ENCODE results near the gene DEXI.

DEXI gene

DNA sequence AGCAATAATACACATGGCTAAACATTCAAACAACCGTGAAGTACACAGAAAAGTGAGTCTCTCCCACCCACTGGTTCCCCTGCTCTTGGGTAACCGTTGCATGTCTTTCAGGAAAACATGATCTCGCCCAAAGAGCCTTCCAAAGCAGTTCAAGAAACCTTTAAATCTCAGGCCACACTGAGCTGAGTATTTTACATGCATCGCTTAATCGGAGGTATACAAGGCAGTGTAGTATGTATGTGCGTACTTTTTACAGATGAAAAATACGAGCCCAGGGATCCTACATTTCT lies 741 bp upstream of the DEXI start:
- no peak for TF ChIP-seq BACH2 (CRISPR knock-in tag; IDR thresholded peaks at IDR 0.05; ENCODE audit: borderline replicate concordance)
- no peak for TF ChIP-seq SNAI2 (CRISPR knock-in tag; IDR thresholded peaks at IDR 0.05)
- TF ChIP-seq ZNF8 (CRISPR knock-in tag; IDR thresholded peaks at IDR 0.05) = no peak
- TF ChIP-seq ZNF565 (CRISPR knock-in tag; conservative IDR thresholded peaks at IDR 0.05; ENCODE audit: low read depth) = no peak
- no peak for TF ChIP-seq PPARA (CRISPR knock-in tag; IDR thresholded peaks at IDR 0.05; ENCODE audit: borderline replicate concordance)
- no peak for TF ChIP-seq OSR1 (CRISPR knock-in tag; IDR thresholded peaks at IDR 0.05)
- TF ChIP-seq, protein P1, sequence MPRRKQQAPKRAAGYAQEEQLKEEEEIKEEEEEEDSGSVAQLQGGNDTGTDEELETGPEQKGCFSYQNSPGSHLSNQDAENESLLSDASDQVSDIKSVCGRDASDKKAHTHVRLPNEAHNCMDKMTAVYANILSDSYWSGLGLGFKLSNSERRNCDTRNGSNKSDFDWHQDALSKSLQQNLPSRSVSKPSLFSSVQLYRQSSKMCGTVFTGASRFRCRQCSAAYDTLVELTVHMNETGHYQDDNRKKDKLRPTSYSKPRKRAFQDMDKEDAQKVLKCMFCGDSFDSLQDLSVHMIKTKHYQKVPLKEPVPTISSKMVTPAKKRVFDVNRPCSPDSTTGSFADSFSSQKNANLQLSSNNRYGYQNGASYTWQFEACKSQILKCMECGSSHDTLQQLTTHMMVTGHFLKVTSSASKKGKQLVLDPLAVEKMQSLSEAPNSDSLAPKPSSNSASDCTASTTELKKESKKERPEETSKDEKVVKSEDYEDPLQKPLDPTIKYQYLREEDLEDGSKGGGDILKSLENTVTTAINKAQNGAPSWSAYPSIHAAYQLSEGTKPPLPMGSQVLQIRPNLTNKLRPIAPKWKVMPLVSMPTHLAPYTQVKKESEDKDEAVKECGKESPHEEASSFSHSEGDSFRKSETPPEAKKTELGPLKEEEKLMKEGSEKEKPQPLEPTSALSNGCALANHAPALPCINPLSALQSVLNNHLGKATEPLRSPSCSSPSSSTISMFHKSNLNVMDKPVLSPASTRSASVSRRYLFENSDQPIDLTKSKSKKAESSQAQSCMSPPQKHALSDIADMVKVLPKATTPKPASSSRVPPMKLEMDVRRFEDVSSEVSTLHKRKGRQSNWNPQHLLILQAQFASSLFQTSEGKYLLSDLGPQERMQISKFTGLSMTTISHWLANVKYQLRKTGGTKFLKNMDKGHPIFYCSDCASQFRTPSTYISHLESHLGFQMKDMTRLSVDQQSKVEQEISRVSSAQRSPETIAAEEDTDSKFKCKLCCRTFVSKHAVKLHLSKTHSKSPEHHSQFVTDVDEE (CRISPR knock-in tag; IDR thresholded peaks at IDR 0.05) = no peak
- no peak for TF ChIP-seq ZC3H10 (CRISPR knock-in tag; IDR thresholded peaks at IDR 0.05)
- TF ChIP-seq, protein P2, sequence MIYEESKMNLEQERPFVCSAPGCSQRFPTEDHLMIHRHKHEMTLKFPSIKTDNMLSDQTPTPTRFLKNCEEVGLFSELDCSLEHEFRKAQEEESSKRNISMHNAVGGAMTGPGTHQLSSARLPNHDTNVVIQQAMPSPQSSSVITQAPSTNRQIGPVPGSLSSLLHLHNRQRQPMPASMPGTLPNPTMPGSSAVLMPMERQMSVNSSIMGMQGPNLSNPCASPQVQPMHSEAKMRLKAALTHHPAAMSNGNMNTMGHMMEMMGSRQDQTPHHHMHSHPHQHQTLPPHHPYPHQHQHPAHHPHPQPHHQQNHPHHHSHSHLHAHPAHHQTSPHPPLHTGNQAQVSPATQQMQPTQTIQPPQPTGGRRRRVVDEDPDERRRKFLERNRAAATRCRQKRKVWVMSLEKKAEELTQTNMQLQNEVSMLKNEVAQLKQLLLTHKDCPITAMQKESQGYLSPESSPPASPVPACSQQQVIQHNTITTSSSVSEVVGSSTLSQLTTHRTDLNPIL (CRISPR knock-in tag; IDR thresholded peaks at IDR 0.05; ENCODE audit: low read depth) = no peak
- no peak for TF ChIP-seq GLIS3 (CRISPR knock-in tag; IDR thresholded peaks at IDR 0.05)
- no peak for TF ChIP-seq TCF4 (CRISPR knock-in tag; IDR thresholded peaks at IDR 0.05; ENCODE audit: borderline replicate concordance)
- TF ChIP-seq, protein P3, sequence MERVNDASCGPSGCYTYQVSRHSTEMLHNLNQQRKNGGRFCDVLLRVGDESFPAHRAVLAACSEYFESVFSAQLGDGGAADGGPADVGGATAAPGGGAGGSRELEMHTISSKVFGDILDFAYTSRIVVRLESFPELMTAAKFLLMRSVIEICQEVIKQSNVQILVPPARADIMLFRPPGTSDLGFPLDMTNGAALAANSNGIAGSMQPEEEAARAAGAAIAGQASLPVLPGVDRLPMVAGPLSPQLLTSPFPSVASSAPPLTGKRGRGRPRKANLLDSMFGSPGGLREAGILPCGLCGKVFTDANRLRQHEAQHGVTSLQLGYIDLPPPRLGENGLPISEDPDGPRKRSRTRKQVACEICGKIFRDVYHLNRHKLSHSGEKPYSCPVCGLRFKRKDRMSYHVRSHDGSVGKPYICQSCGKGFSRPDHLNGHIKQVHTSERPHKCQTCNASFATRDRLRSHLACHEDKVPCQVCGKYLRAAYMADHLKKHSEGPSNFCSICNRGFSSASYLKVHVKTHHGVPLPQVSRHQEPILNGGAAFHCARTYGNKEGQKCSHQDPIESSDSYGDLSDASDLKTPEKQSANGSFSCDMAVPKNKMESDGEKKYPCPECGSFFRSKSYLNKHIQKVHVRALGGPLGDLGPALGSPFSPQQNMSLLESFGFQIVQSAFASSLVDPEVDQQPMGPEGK (CRISPR knock-in tag; IDR thresholded peaks at IDR 0.05; ENCODE audit: borderline replicate concordance) = no peak
- TF ChIP-seq, protein P4, sequence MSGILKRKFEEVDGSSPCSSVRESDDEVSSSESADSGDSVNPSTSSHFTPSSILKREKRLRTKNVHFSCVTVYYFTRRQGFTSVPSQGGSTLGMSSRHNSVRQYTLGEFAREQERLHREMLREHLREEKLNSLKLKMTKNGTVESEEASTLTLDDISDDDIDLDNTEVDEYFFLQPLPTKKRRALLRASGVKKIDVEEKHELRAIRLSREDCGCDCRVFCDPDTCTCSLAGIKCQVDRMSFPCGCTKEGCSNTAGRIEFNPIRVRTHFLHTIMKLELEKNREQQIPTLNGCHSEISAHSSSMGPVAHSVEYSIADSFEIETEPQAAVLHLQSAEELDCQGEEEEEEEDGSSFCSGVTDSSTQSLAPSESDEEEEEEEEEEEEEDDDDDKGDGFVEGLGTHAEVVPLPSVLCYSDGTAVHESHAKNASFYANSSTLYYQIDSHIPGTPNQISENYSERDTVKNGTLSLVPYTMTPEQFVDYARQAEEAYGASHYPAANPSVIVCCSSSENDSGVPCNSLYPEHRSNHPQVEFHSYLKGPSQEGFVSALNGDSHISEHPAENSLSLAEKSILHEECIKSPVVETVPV (CRISPR knock-in tag; IDR thresholded peaks at IDR 0.05) = no peak
- no peak for TF ChIP-seq ZFP30 (CRISPR knock-in tag; IDR thresholded peaks at IDR 0.05)
- TF ChIP-seq ZNF70 (CRISPR knock-in tag; IDR thresholded peaks at IDR 0.05) = no peak
- TF ChIP-seq ESRRG (CRISPR knock-in tag; IDR thresholded peaks at IDR 0.05) = no peak

DNA sequence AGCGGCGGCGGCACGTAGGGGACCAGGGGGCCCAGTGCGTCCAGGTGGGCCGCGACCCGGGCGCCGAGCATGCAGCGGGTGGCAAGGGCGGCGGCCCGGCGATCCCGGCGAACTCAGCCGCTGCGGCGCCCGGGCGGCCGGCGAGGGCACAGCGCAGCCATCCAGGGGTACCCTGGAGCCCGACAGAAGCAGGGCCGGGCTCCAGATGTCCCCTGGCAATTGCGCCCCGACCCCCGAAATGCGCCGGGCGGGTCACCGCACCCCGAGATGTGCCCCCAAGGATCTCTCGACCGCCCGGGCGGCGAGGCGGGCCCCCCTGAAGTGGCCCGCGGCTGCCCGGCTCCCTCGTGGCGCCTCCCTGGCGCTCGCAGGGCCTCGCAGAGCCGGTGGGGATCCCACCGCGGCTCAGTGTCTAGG lies 325 bp downstream of the DEXI start:
- peak; percentile 10 for ATAC-seq

More for the DNA sequence above, 741 bp upstream of the DEXI start:
- no peak for ATAC-seq

DNA sequence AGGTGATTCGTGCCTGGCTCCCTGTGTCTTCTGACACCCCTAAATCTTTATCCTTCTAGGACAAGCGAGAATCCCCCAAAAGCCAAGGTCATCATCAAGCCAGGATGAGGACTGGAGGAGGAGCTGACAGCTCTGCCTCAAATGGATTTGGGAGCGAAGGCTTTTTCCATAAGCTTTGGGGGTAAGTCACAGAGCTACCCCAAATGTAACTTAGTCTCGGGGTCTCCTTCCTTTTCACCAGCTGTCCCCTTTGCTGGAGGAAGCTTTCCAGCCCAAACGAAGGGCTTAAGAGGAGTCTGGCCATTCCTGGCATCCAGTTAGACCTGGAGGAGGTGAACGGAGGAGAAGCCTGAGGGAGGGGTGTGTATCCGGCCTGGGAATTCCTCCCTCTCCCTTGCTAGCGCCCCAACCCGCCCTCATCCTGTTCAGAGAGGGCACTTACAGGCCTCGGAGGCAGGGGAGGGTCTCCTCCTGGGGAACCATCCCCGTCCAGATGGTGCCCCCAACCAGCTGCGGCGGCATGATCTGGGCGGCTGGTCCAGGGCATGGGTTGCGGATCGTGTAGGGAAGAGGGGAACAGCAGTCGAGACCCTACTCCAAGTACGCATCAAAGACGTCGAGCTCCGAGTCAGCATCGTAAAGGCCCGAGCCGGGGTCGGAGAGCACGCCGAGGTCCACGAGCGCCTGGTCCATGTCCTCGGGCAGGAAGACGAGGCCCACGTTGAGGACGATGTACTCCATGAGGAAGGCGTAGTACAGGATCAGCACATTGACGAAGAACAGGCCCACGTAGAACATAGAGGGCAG lies 938 bp downstream of the DEXI start:
- ATAC-seq = peak; percentile 3
- TF ChIP-seq ZNF8 (CRISPR knock-in tag; IDR thresholded peaks at IDR 0.05) (no peak), TCF4 (CRISPR knock-in tag; IDR thresholded peaks at IDR 0.05; ENCODE audit: borderline replicate concordance) (no peak), ZFP3 (CRISPR knock-in tag; IDR thresholded peaks at IDR 0.05) (no peak), ZNF565 (CRISPR knock-in tag; conservative IDR thresholded peaks at IDR 0.05; ENCODE audit: low read depth) (no peak), TOX (CRISPR knock-in tag; IDR thresholded peaks at IDR 0.05; ENCODE audit: borderline replicate concordance) (no peak), BACH2 (CRISPR knock-in tag; IDR thresholded peaks at IDR 0.05; ENCODE audit: borderline replicate concordance) (no peak), ISL1 (CRISPR knock-in tag; IDR thresholded peaks at IDR 0.05) (no peak), OSR1 (CRISPR knock-in tag; IDR thresholded peaks at IDR 0.05) (no peak)
- TF ChIP-seq, protein P1 (CRISPR knock-in tag; IDR thresholded peaks at IDR 0.05) = no peak
- TF ChIP-seq, protein P5, sequence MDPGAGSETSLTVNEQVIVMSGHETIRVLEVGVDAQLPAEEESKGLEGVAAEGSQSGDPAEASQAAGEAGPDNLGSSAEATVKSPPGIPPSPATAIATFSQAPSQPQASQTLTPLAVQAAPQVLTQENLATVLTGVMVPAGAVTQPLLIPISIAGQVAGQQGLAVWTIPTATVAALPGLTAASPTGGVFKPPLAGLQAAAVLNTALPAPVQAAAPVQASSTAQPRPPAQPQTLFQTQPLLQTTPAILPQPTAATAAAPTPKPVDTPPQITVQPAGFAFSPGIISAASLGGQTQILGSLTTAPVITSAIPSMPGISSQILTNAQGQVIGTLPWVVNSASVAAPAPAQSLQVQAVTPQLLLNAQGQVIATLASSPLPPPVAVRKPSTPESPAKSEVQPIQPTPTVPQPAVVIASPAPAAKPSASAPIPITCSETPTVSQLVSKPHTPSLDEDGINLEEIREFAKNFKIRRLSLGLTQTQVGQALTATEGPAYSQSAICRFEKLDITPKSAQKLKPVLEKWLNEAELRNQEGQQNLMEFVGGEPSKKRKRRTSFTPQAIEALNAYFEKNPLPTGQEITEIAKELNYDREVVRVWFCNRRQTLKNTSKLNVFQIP (CRISPR knock-in tag; IDR thresholded peaks at IDR 0.05; ENCODE audit: borderline replicate concordance, low read depth) = no peak
- TF ChIP-seq, protein P4 (CRISPR knock-in tag; IDR thresholded peaks at IDR 0.05) = no peak

Measured in SK-N-SH treated with all-trans-retinoic acid at 6 μM for 48 hours (cell line).